ENCODE data around the gene BTN2A1.
"Not testable (repeated sequence)": the region's sequence is repeated elsewhere in the genome, so short reads cannot be mapped to it uniquely, and the experiment has no call there.

BTN2A1 gene

GRCh38 chr6:26433680-26434079 is 24.1 kb upstream of the BTN2A1 start:
- DNase-seq = not testable (repeated sequence)

- DNase-seq = no peak
Measured at GRCh38 chr6:26436018-26436417, 21.7 kb upstream of the BTN2A1 start.

- DNase-seq = no peak
Measured at GRCh38 chr6:26437550-26437949, 20.2 kb upstream of the BTN2A1 start.

GRCh38 chr6:26438000-26438399 is 19.8 kb upstream of the BTN2A1 start:
- no peak for DNase-seq

- DNase-seq = no peak
Measured at GRCh38 chr6:26439151-26440125, 18.3 kb upstream of the BTN2A1 start.

- no peak for DNase-seq
Measured at GRCh38 chr6:26440977-26441358, 16.8 kb upstream of the BTN2A1 start.

GRCh38 chr6:26441977-26442376 is 15.8 kb upstream of the BTN2A1 start:
- DNase-seq = no peak

GRCh38 chr6:26445934-26446667 is 11.7 kb upstream of the BTN2A1 start:
- DNase-seq = peak; percentile 63

GRCh38 chr6:26447257-26447656 is 10.5 kb upstream of the BTN2A1 start:
- no peak for DNase-seq

- no peak for DNase-seq
Measured at GRCh38 chr6:26450240-26450639, 7.5 kb upstream of the BTN2A1 start.

- no peak for DNase-seq
Measured at GRCh38 chr6:26452631-26453235, 5.0 kb upstream of the BTN2A1 start.

- DNase-seq = no peak
Measured at GRCh38 chr6:26454631-26455030, 3.1 kb upstream of the BTN2A1 start.

- DNase-seq = no peak
Measured at GRCh38 chr6:26455357-26455970, 2.3 kb upstream of the BTN2A1 start.

- DNase-seq = no peak
Measured at GRCh38 chr6:26457264-26457805, 420 bp upstream of the BTN2A1 start.

- no peak for DNase-seq
Measured at GRCh38 chr6:26459023-26459810, 1.5 kb downstream of the BTN2A1 start.

GRCh38 chr6:26461353-26461752 is 3.6 kb downstream of the BTN2A1 start:
- not testable (repeated sequence) for DNase-seq

GRCh38 chr6:26464014-26464413 is 6.3 kb downstream of the BTN2A1 start:
- no peak for DNase-seq

GRCh38 chr6:26464416-26465131 is 6.8 kb downstream of the BTN2A1 start:
- DNase-seq = no peak

- no peak for DNase-seq
Measured at GRCh38 chr6:26465776-26466175, 8.0 kb downstream of the BTN2A1 start.

GRCh38 chr6:26468829-26469228 is 11.1 kb downstream of the BTN2A1 start:
- DNase-seq = no peak

GRCh38 chr6:26470643-26471042 is 12.9 kb downstream of the BTN2A1 start:
- no peak for DNase-seq

Measured in CD4-positive, alpha-beta T cell treated with Interleukin-21 for 1 hour (primary cell).